IMR-90 (cell line): ENCODE results near the gene C7orf25. TPM values are rescaled to one million over a fixed set of nuclear protein-coding genes. Genes with fewer than 3 reads are reported as not detected.

Source experiments
- ATAC-seq: fragments of 200-7000 bp; cut with Tn5 transposase; 2 replicates; pipeline ENCODE4 v1.9.1; 2020; ENCODE audit warnings: low read depth, mild to moderate bottlenecking, moderate library complexity
- BruUV-seq: library from RNA; stranded (reverse); fragments of 400-500 nt; replicated peaks from 2 replicates; lab custom pipeline; 2021; lab: Mats Ljungman, UMichigan
- CTCF ChIA-PET: fragments of 300-600 bp; formaldehyde crosslinking; extraction: SDS; loops from one replicate; lab custom pipeline; 2021; ENCODE audit warnings: antibody characterized with exemption; lab: Yijun Ruan, JAX
- POLR2A ChIA-PET: fragments of 300-600 bp; sonication (Branson Sonifier 250); formaldehyde crosslinking; loops from one replicate; lab custom pipeline; 2022; ENCODE audit warnings: antibody characterized with exemption; ENCODE audit not compliant: unreplicated experiment; lab: Charles Lee
- DNase-seq: peaks from one replicate; pipeline ENCODE4 v3.0.0; 2013
- H2AFZ ChIP-seq: replicated peaks from 2 replicates; pipeline ENCODE3; 2013; ENCODE audit warnings: low read length, mild to moderate bottlenecking; ENCODE audit not compliant: poor library complexity
- H2AK5ac ChIP-seq: 2 replicates; pipeline ENCODE4 v1.6.1; 2013; ENCODE audit warnings: low read depth, low read length, inconsistent platforms
- H2AK9ac ChIP-seq: replicated peaks from 2 replicates; pipeline ENCODE3; 2013; ENCODE audit warnings: mild to moderate bottlenecking, low read depth, low read length, moderate library complexity; ENCODE audit not compliant: poor library complexity
- H2BK120ac ChIP-seq: 2 replicates; pipeline ENCODE4 v1.6.1; 2013; ENCODE audit warnings: low read depth, low read length, inconsistent platforms
- H2BK15ac ChIP-seq: 3 replicates; pipeline ENCODE4 v1.6.1; 2013; ENCODE audit warnings: low read depth, low read length, inconsistent platforms
- H2BK20ac ChIP-seq: 2 replicates; pipeline ENCODE4 v1.6.1; 2013; ENCODE audit warnings: low read depth, mild to moderate bottlenecking, inconsistent platforms, low read length, moderate library complexity
- H2BK5ac ChIP-seq: 2 replicates; pipeline ENCODE4 v1.6.1; 2013; ENCODE audit warnings: mild to moderate bottlenecking, low read depth, low read length, inconsistent platforms; ENCODE audit not compliant: poor library complexity, severe bottlenecking
- H3K14ac ChIP-seq: replicated peaks from 2 replicates; pipeline ENCODE4 v1.6.1; 2013; ENCODE audit warnings: low read depth, low read length, inconsistent platforms
- H3K18ac ChIP-seq: 2 replicates; pipeline ENCODE4 v1.6.1; 2013; ENCODE audit warnings: low read depth, low read length, control low read depth
- H3K23ac ChIP-seq: 2 replicates; pipeline ENCODE4 v1.6.1; 2013; ENCODE audit warnings: low read depth, low read length, inconsistent platforms
- H3K27ac ChIP-seq: 2 replicates; pipeline ENCODE4 v1.5.1; 2013; ENCODE audit warnings: mild to moderate bottlenecking, control low read depth, low read length; ENCODE audit not compliant: insufficient read depth
- H3K27me3 ChIP-seq: 2 replicates; pipeline ENCODE4 v1.6.1; 2013; ENCODE audit warnings: low read length; ENCODE audit not compliant: control insufficient read depth, insufficient read depth
- H3K36me3 ChIP-seq: 2 replicates; pipeline ENCODE4 v1.6.1; 2013; ENCODE audit warnings: low read length, mixed read lengths; ENCODE audit not compliant: control insufficient read depth, insufficient read depth
- H3K4ac ChIP-seq: 2 replicates; pipeline ENCODE4 v1.6.1; 2013; ENCODE audit warnings: low read depth, low read length, inconsistent platforms
- H3K4me1 ChIP-seq: 2 replicates; pipeline ENCODE4 v1.6.1; 2013; ENCODE audit warnings: low read length, mixed read lengths; ENCODE audit not compliant: control insufficient read depth, insufficient read depth
- H3K4me2 ChIP-seq: 2 replicates; pipeline ENCODE4 v1.6.1; 2013; ENCODE audit warnings: low read depth, mild to moderate bottlenecking, control low read depth, low read length, moderate library complexity
- H3K4me3 ChIP-seq: 2 replicates; pipeline ENCODE4 v1.5.1; 2013; ENCODE audit warnings: low read depth, mild to moderate bottlenecking, control low read depth, low read length, moderate library complexity; ENCODE audit not compliant: insufficient read depth
- H3K56ac ChIP-seq: 2 replicates; pipeline ENCODE4 v1.6.1; 2013; ENCODE audit warnings: low read length, inconsistent platforms; ENCODE audit not compliant: insufficient read depth; ENCODE audit errors: extremely low read depth
- H3K79me1 ChIP-seq, 2 experiments: 2 replicates each; pipeline ENCODE4 v1.6.1; 2013; ENCODE audit warnings: low read length in 2 of 2, inconsistent platforms in 1 of 2, low read depth in 1 of 2
- H3K9ac ChIP-seq: 2 replicates; pipeline ENCODE4 v1.6.1; 2013; ENCODE audit warnings: low read depth, low read length, control low read depth
- H3K9me1 ChIP-seq: 2 replicates; pipeline ENCODE4 v1.6.1; 2013; ENCODE audit warnings: low read length, inconsistent platforms; ENCODE audit not compliant: insufficient read depth
- H3K9me3 ChIP-seq: 2 replicates; pipeline ENCODE4 v1.6.1; 2013; ENCODE audit warnings: low read length; ENCODE audit not compliant: control insufficient read depth, insufficient read depth
- H4K20me1 ChIP-seq: 2 replicates; pipeline ENCODE4 v1.6.1; 2013; ENCODE audit warnings: low read length, inconsistent platforms; ENCODE audit not compliant: insufficient read depth
- H4K5ac ChIP-seq: 2 replicates; pipeline ENCODE4 v1.6.1; 2013; ENCODE audit warnings: mild to moderate bottlenecking, low read depth, low read length, control low read depth
- H4K8ac ChIP-seq, 2 experiments: 2 replicates each; pipeline ENCODE4 v1.6.1; 2013; ENCODE audit warnings: low read depth in 2 of 2, low read length in 2 of 2, control low read depth in 1 of 2, inconsistent platforms in 1 of 2
- H4K91ac ChIP-seq: 2 replicates; pipeline ENCODE4 v1.6.1; 2013; ENCODE audit warnings: low read depth, low read length, inconsistent platforms; ENCODE audit not compliant: insufficient read depth
- BHLHE40 ChIP-seq: fragments of 150-350 bp; IDR thresholded peaks from 2 replicates; pipeline ENCODE4 v1.6.1; 2016; ENCODE audit warnings: mild to moderate bottlenecking, low read depth, low read length
- CEBPB ChIP-seq: IDR thresholded peaks from 2 replicates; pipeline ENCODE4 v1.6.1; 2012; ENCODE audit warnings: low read depth, low read length, improper control_type of control experiment
- CHD1 ChIP-seq: IDR thresholded peaks from 2 replicates; pipeline ENCODE4 v1.6.1; 2012; ENCODE audit warnings: low read depth, low read length, improper control_type of control experiment
- CTCF ChIP-seq: conservative IDR thresholded peaks from 2 replicates; pipeline ENCODE4 v1.5.1; 2012; ENCODE audit warnings: mild to moderate bottlenecking, low read depth, low read length, improper control_type of control experiment
- ELK1 ChIP-seq: fragments of 150-350 bp; IDR thresholded peaks from 2 replicates; pipeline ENCODE4 v1.6.1; 2016; ENCODE audit warnings: low read depth, mild to moderate bottlenecking, low read length, moderate library complexity, borderline replicate concordance
- FOS ChIP-seq: fragments of 150-350 bp; IDR thresholded peaks from 2 replicates; pipeline ENCODE4 v1.6.1; 2016; ENCODE audit warnings: low read depth, low read length
- MAFK ChIP-seq: IDR thresholded peaks from 2 replicates; pipeline ENCODE4 v1.6.1; 2012; ENCODE audit warnings: low read depth, low read length, improper control_type of control experiment
- MAZ ChIP-seq: IDR thresholded peaks from 2 replicates; pipeline ENCODE4 v1.6.1; 2012; ENCODE audit warnings: low read depth, mild to moderate bottlenecking, low read length, improper control_type of control experiment, moderate library complexity, borderline replicate concordance
- MXI1 ChIP-seq: IDR thresholded peaks from 2 replicates; pipeline ENCODE4 v1.6.1; 2012; ENCODE audit warnings: low read depth, mild to moderate bottlenecking, low read length, moderate library complexity, borderline replicate concordance
- NFE2L2 ChIP-seq: fragments of 150-350 bp; IDR thresholded peaks from 2 replicates; pipeline ENCODE4 v1.6.1; 2016; ENCODE audit warnings: low read depth, mild to moderate bottlenecking, low read length
- POLR2A ChIP-seq: IDR thresholded peaks from 2 replicates; pipeline ENCODE4 v1.6.1; 2012; ENCODE audit warnings: mild to moderate bottlenecking, low read depth, low read length
- RAD21 ChIP-seq: IDR thresholded peaks from 2 replicates; pipeline ENCODE4 v1.6.1; 2012; ENCODE audit warnings: low read length, improper control_type of control experiment
- RCOR1 ChIP-seq: IDR thresholded peaks from 2 replicates; pipeline ENCODE4 v1.6.1; 2012; ENCODE audit warnings: mild to moderate bottlenecking, low read length, improper control_type of control experiment; ENCODE audit not compliant: insufficient replicate concordance
- RFX5 ChIP-seq: IDR thresholded peaks from 2 replicates; pipeline ENCODE4 v1.8.0; 2012; ENCODE audit warnings: low read depth, mild to moderate bottlenecking, low read length, moderate library complexity
- SMC3 ChIP-seq: fragments of 150-350 bp; IDR thresholded peaks from 2 replicates; pipeline ENCODE4 v1.6.1; 2016; ENCODE audit warnings: low read depth, mild to moderate bottlenecking, antibody characterized with exemption, low read length, moderate library complexity
- WGBS, 2 experiments: methylation state at CpG; one replicate each; pipeline versions ENCODE4 v1.1.5 to v1.1.7; 2013; ENCODE audit warnings: missing lambda C conversion rate in 2 of 2; ENCODE audit not compliant: insufficient read length in 1 of 2; ENCODE audit errors: extremely low coverage in 2 of 2; 5-methylcytosine and 5-hydroxymethylcytosine counted together
- dilution Hi-C: fragments of 300-500 bp; cut with HindIII; formaldehyde crosslinking; loops from one replicate; pipeline ENCODE4 v1.14.3; 2018; ENCODE audit warnings: low sequenced_read_pairs; ENCODE audit not compliant: unreplicated experiment
- in situ Hi-C: fragments of 300-500 bp; cut with MboI; formaldehyde crosslinking; loops from 3 replicates; pipeline ENCODE4 v1.14.3; 2019; ENCODE audit warnings: low sequenced_read_pairs, inconsistent platforms, mixed read lengths
- intact Hi-C: fragments of 100-400 bp; cut with micrococcal nuclease; formaldehyde crosslinking; loops from 2 replicates; pipeline ENCODE4 v1.10.0; 2022
- polyA plus RNA-seq, 3 experiments: library from polyadenylated mRNA; depleted of rRNA; stranded (reverse); fragments of >200 nt; gene quantifications; 2 replicates each; pipeline ENCODE4 v1.2.3, GENCODE V29; 2012; ENCODE audit warnings: low replicate concordance in 1 of 3
- total RNA-seq: library from RNA; depleted of rRNA; stranded (reverse); fragments of >200 nt; gene quantifications from 2 replicates; pipeline ENCODE4 v1.2.3, GENCODE V29; 2012
- TF ChIP-seq, protein P1 (sequence below): fragments of 150-350 bp; IDR thresholded peaks from 2 replicates; pipeline ENCODE4 v1.6.1; 2017; ENCODE audit warnings: mild to moderate bottlenecking, antibody characterized with exemption, low read length, low read depth

C7orf25 gene
- total and polyA plus RNA-seq, 2 of the 4 experiments (the other 2 are of a cell fraction), result 4.5 to 6.1 TPM

GRCh38 chr7:42880392-42880791 is 31.5 kb downstream of the C7orf25 start:
- Histone ChIP-seq H2BK5ac (no peak overlapping the region), H4K20me1 (no peaks in the 10 kb centered on the region), H2AK9ac (no peak overlapping the region), H3K27ac (no peak overlapping the region), H3K36me3 (no peaks in the 10 kb centered on the region), H3K27me3 (peaks cover 9% of the 10 kb centered on the region; the same call in 1 of the 2 replicates), H3K18ac (no peak overlapping the region), H3K79me1 (no peaks in the 10 kb centered on the region), H3K4me2 (no peak overlapping the region), H3K56ac (no peak overlapping the region), H3K9me1 (no peaks in the 10 kb centered on the region), H2BK15ac (no peak overlapping the region), H3K23ac (no peak overlapping the region), H3K9ac (no peak overlapping the region), H3K4me1 (peaks cover 8% of the 10 kb centered on the region; the same call in 1 of the 2 replicates), H3K9me3 (no peaks in the 10 kb centered on the region), H2AFZ (no peak overlapping the region), H4K5ac (no peak overlapping the region), H4K8ac (no peak overlapping the region), H2AK5ac (no peak overlapping the region), H2BK20ac (no peak overlapping the region), H3K4ac (no peak overlapping the region), H4K91ac (no peak overlapping the region), H3K4me3 (no peak overlapping the region), H3K14ac (no peak overlapping the region), H2BK120ac (no peak overlapping the region)
- intact Hi-C loops, result no loop called here
- no TSS peak for BruUV-seq
- TF ChIP-seq NFE2L2, result no peak
- no peak for TF ChIP-seq RCOR1
- no peak for TF ChIP-seq POLR2A
- no peak for TF ChIP-seq RAD21
- TF ChIP-seq, protein P1, sequence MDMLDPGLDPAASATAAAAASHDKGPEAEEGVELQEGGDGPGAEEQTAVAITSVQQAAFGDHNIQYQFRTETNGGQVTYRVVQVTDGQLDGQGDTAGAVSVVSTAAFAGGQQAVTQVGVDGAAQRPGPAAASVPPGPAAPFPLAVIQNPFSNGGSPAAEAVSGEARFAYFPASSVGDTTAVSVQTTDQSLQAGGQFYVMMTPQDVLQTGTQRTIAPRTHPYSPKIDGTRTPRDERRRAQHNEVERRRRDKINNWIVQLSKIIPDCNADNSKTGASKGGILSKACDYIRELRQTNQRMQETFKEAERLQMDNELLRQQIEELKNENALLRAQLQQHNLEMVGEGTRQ, result no peak
- TF ChIP-seq MAZ, result no peak
- no peak for TF ChIP-seq CHD1
- TF ChIP-seq CTCF, result no peak
- TF ChIP-seq ELK1, result no peak
- TF ChIP-seq MXI1, result no peak
- TF ChIP-seq MAFK, result no peak
- no peak for TF ChIP-seq FOS
- TF ChIP-seq RFX5, result no peak
- TF ChIP-seq SMC3, result no peak
- no peak for TF ChIP-seq BHLHE40
- TF ChIP-seq CEBPB, result no peak
- POLR2A ChIA-PET, result no interaction called here
- CTCF ChIA-PET, result interaction anchor here (0.6 kb wide), 3 partner anchors 61 to 918 kb away, joined by 3 to 6 read pairs (median 6); no protein-coding TSS in a partner anchor
- WGBS, 2 experiments, result no CpG with 5 or more reads among the region's 2 CpGs
- in situ Hi-C loops, result loop anchor here (10.0 kb wide), 1 partner anchor 936 kb away; no protein-coding TSS in a partner anchor
- DNase-seq (no peak), ATAC-seq (no peak)
- dilution Hi-C loops, result no loop called here
